ENCODE results near the gene AFTPH.

The AFTPH gene

DNA sequence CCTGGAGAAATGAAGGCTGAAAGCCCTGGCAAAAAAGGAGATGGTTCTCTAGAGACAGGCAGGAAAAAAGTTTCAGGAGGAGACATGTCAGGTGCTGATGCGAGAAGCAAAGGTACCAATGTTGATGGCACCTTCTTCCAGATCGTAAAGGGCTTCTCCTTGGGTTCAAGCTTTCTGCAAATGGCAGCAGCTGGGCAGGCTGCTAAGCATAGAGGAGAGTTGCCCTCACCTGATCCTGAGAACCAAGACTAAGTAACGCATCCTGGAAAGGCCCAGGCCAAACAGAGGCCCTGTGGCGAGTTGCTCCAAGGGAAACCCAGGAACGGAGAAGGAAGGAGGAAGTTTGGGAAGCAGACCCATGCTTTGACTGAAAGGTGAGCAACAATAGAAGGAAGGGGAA, 23.6 kb upstream of the AFTPH start:
- CTCF ChIA-PET: interaction anchor here (0.6 to 4.9 kb wide), 3 partner anchors 13 to 477 kb away, joined by 4 to 39 read pairs (median 4); no protein-coding TSS in a partner anchor
- Histone ChIP-seq H3K36me3 (ENCODE audit: control insufficient read depth in 2 of 2, insufficient read depth in 1 of 2, low read length in 2 of 2) (no peaks in the 10 kb centered on the region), H3K9me3 (ENCODE audit: control insufficient read depth, insufficient read depth, low read depth, low read length) (no peaks in the 10 kb centered on the region), H3K4me3 (ENCODE audit: low read depth, low read length) (no peak overlapping the region), H3K27ac (ENCODE audit: extremely low read depth, low read depth, low read length) (no peak overlapping the region), H3K4me1 (ENCODE audit: control insufficient read depth, insufficient read depth, low read length) (no peaks in the 10 kb centered on the region)
- POLR2A ChIA-PET: no interaction called here
- no peak for TF ChIP-seq ZNF423 (tag by site-specific recombination; IDR thresholded peaks at IDR 0.05)
- no peak for TF ChIP-seq WT1 (tag by site-specific recombination; IDR thresholded peaks at IDR 0.05)
- TF ChIP-seq RBAK (tag by site-specific recombination; IDR thresholded peaks at IDR 0.05): no peak
- TF ChIP-seq ZNF544 (tag by site-specific recombination; IDR thresholded peaks at IDR 0.05): no peak
- TF ChIP-seq ZNF510 (tag by site-specific recombination; IDR thresholded peaks at IDR 0.05; ENCODE audit: insufficient replicate concordance): no peak
- TF ChIP-seq ZNF324 (tag by site-specific recombination; IDR thresholded peaks at IDR 0.05): no peak
- TF ChIP-seq KLF10 (tag by site-specific recombination; IDR thresholded peaks at IDR 0.05): no peak
- no peak for TF ChIP-seq ZNF596 (tag by site-specific recombination; IDR thresholded peaks at IDR 0.05)
- no peak for TF ChIP-seq ZNF155 (tag by site-specific recombination; IDR thresholded peaks at IDR 0.05)
- TF ChIP-seq KLF8 (tag by site-specific recombination; IDR thresholded peaks at IDR 0.05): no peak
- no peak for TF ChIP-seq ZNF701 (tag by site-specific recombination; IDR thresholded peaks at IDR 0.05)
- TF ChIP-seq ZBTB1 (tag by site-specific recombination; IDR thresholded peaks at IDR 0.05): no peak
- TF ChIP-seq, protein P1, sequence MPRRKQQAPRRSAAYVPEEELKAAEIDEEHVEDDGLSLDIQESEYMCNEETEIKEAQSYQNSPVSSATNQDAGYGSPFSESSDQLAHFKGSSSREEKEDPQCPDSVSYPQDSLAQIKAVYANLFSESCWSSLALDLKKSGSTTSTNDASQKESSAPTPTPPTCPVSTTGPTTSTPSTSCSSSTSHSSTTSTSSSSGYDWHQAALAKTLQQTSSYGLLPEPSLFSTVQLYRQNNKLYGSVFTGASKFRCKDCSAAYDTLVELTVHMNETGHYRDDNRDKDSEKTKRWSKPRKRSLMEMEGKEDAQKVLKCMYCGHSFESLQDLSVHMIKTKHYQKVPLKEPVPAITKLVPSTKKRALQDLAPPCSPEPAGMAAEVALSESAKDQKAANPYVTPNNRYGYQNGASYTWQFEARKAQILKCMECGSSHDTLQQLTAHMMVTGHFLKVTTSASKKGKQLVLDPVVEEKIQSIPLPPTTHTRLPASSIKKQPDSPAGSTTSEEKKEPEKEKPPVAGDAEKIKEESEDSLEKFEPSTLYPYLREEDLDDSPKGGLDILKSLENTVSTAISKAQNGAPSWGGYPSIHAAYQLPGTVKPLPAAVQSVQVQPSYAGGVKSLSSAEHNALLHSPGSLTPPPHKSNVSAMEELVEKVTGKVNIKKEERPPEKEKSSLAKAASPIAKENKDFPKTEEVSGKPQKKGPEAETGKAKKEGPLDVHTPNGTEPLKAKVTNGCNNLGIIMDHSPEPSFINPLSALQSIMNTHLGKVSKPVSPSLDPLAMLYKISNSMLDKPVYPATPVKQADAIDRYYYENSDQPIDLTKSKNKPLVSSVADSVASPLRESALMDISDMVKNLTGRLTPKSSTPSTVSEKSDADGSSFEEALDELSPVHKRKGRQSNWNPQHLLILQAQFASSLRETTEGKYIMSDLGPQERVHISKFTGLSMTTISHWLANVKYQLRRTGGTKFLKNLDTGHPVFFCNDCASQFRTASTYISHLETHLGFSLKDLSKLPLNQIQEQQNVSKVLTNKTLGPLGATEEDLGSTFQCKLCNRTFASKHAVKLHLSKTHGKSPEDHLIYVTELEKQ (tag by site-specific recombination; IDR thresholded peaks at IDR 0.05; ENCODE audit: borderline replicate concordance): no peak
- no peak for TF ChIP-seq ZNF16 (tag by site-specific recombination; IDR thresholded peaks at IDR 0.05; ENCODE audit: low read depth)
- no peak for TF ChIP-seq ZNF521 (tag by site-specific recombination; IDR thresholded peaks at IDR 0.05)
- no peak for TF ChIP-seq ZNF350 (tag by site-specific recombination; IDR thresholded peaks at IDR 0.05)
- TF ChIP-seq ZNF664 (tag by site-specific recombination; IDR thresholded peaks at IDR 0.05): no peak
- TF ChIP-seq ZBTB7A (tag by site-specific recombination; IDR thresholded peaks at IDR 0.05; ENCODE audit: low read depth): no peak
- TF ChIP-seq ZNF645 (tag by site-specific recombination; IDR thresholded peaks at IDR 0.05): no peak

GRCh38 chr2:64501946-64502345, 22.2 kb upstream of the AFTPH start:
- CTCF ChIA-PET: interaction anchor here (0.5 to 2.2 kb wide), 4 partner anchors 14 to 410 kb away, joined by 3 to 7 read pairs (median 3); no protein-coding TSS in a partner anchor
- TF ChIP-seq, protein P2, sequence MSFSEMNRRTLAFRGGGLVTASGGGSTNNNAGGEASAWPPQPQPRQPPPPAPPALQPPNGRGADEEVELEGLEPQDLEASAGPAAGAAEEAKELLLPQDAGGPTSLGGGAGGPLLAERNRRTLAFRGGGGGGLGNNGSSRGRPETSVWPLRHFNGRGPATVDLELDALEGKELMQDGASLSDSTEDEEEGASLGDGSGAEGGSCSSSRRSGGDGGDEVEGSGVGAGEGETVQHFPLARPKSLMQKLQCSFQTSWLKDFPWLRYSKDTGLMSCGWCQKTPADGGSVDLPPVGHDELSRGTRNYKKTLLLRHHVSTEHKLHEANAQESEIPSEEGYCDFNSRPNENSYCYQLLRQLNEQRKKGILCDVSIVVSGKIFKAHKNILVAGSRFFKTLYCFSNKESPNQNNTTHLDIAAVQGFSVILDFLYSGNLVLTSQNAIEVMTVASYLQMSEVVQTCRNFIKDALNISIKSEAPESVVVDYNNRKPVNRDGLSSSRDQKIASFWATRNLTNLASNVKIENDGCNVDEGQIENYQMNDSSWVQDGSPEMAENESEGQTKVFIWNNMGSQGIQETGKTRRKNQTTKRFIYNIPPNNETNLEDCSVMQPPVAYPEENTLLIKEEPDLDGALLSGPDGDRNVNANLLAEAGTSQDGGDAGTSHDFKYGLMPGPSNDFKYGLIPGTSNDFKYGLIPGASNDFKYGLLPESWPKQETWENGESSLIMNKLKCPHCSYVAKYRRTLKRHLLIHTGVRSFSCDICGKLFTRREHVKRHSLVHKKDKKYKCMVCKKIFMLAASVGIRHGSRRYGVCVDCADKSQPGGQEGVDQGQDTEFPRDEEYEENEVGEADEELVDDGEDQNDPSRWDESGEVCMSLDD (tag by site-specific recombination; IDR thresholded peaks at IDR 0.05): no peak
- TF ChIP-seq, protein P3, sequence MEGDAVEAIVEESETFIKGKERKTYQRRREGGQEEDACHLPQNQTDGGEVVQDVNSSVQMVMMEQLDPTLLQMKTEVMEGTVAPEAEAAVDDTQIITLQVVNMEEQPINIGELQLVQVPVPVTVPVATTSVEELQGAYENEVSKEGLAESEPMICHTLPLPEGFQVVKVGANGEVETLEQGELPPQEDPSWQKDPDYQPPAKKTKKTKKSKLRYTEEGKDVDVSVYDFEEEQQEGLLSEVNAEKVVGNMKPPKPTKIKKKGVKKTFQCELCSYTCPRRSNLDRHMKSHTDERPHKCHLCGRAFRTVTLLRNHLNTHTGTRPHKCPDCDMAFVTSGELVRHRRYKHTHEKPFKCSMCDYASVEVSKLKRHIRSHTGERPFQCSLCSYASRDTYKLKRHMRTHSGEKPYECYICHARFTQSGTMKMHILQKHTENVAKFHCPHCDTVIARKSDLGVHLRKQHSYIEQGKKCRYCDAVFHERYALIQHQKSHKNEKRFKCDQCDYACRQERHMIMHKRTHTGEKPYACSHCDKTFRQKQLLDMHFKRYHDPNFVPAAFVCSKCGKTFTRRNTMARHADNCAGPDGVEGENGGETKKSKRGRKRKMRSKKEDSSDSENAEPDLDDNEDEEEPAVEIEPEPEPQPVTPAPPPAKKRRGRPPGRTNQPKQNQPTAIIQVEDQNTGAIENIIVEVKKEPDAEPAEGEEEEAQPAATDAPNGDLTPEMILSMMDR (tag by site-specific recombination; IDR thresholded peaks at IDR 0.05): no peak
- TF ChIP-seq ZNF529 (tag by site-specific recombination; IDR thresholded peaks at IDR 0.05; ENCODE audit: insufficient replicate concordance) (no peak), ZNF623 (tag by site-specific recombination; IDR thresholded peaks at IDR 0.05) (no peak), ZIC2 (tag by site-specific recombination; IDR thresholded peaks at IDR 0.05) (no peak), ZBTB44 (tag by site-specific recombination; IDR thresholded peaks at IDR 0.05) (no peak)

More at GRCh38 chr2:64501946-64502345, 22.2 kb upstream of the AFTPH start:
- Histone ChIP-seq H3K27ac (ENCODE audit: extremely low read depth, low read depth, low read length) (no peak overlapping the region), H3K4me3 (ENCODE audit: low read depth, low read length) (no peak overlapping the region), H3K4me1 (ENCODE audit: control insufficient read depth, insufficient read depth, low read length) (no peaks in the 10 kb centered on the region), H3K9me3 (ENCODE audit: control insufficient read depth, insufficient read depth, low read depth, low read length) (no peaks in the 10 kb centered on the region), H3K36me3 (ENCODE audit: control insufficient read depth in 2 of 2, insufficient read depth in 1 of 2, low read length in 2 of 2) (no peaks in the 10 kb centered on the region)
- POLR2A ChIA-PET: no interaction called here
